HL-60 (cell line): ENCODE data around the gene ZNF497.

Experiments
- DNase-seq, 2 experiments: peaks; one replicate each; pipeline ENCODE4 v3.0.0-alpha.2; 2010 to 2020; ENCODE audit warnings: low read depth in 1 of 2, low spot score in 1 of 2
- H3K27ac ChIP-seq: fragments of 250-450 bp; sonication (Bioruptor Pico); replicated peaks from 2 replicates; pipeline ENCODE4 v1.5.1; 2020; ENCODE audit warnings: mild to moderate bottlenecking, moderate library complexity
- H3K27me3 ChIP-seq: fragments of 250-450 bp; sonication (Bioruptor Pico); 2 replicates; pipeline ENCODE4 v1.5.1; 2021; ENCODE audit warnings: mild to moderate bottlenecking, moderate library complexity; ENCODE audit not compliant: insufficient read depth, poor library complexity, severe bottlenecking
- H3K4me3 ChIP-seq: replicated peaks from 2 replicates; pipeline ENCODE4 v1.5.1; 2011; ENCODE audit warnings: mild to moderate bottlenecking, control low read depth, low read length; ENCODE audit not compliant: insufficient read depth
- CTCF ChIP-seq: IDR thresholded peaks from one replicate; pipeline ENCODE4 v1.5.1; 2011; ENCODE audit warnings: low read length, control low read depth, inconsistent platforms; ENCODE audit not compliant: insufficient read depth
- GABPA ChIP-seq: IDR thresholded peaks from 2 replicates; pipeline ENCODE4 v1.6.1; 2012; ENCODE audit warnings: low read depth
- POLR2AphosphoS5 ChIP-seq: IDR thresholded peaks from 2 replicates; pipeline ENCODE4 v1.6.1; 2012; ENCODE audit warnings: low read depth
- SPI1 ChIP-seq: IDR thresholded peaks from 2 replicates; pipeline ENCODE4 v1.6.1; 2012; ENCODE audit warnings: low read depth, mild to moderate bottlenecking, borderline replicate concordance
- TF ChIP-seq, protein P1 (sequence below): IDR thresholded peaks from 2 replicates; pipeline ENCODE4 v1.6.1; 2012; ENCODE audit warnings: low read depth; ENCODE audit not compliant: insufficient replicate concordance

ZNF497 gene

GRCh38 chr19:58387338-58388174 is 25.0 kb upstream of the ZNF497 start:
- no peak for TF ChIP-seq CTCF
- TF ChIP-seq POLR2AphosphoS5, result no peak
- TF ChIP-seq SPI1, result no peak
- TF ChIP-seq, protein P1, sequence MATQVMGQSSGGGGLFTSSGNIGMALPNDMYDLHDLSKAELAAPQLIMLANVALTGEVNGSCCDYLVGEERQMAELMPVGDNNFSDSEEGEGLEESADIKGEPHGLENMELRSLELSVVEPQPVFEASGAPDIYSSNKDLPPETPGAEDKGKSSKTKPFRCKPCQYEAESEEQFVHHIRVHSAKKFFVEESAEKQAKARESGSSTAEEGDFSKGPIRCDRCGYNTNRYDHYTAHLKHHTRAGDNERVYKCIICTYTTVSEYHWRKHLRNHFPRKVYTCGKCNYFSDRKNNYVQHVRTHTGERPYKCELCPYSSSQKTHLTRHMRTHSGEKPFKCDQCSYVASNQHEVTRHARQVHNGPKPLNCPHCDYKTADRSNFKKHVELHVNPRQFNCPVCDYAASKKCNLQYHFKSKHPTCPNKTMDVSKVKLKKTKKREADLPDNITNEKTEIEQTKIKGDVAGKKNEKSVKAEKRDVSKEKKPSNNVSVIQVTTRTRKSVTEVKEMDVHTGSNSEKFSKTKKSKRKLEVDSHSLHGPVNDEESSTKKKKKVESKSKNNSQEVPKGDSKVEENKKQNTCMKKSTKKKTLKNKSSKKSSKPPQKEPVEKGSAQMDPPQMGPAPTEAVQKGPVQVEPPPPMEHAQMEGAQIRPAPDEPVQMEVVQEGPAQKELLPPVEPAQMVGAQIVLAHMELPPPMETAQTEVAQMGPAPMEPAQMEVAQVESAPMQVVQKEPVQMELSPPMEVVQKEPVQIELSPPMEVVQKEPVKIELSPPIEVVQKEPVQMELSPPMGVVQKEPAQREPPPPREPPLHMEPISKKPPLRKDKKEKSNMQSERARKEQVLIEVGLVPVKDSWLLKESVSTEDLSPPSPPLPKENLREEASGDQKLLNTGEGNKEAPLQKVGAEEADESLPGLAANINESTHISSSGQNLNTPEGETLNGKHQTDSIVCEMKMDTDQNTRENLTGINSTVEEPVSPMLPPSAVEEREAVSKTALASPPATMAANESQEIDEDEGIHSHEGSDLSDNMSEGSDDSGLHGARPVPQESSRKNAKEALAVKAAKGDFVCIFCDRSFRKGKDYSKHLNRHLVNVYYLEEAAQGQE, result no peak
- peak overlapping the region; percentile 81 for H3K4me3 ChIP-seq
- DNase-seq, result no peak
- H3K27me3 ChIP-seq, result no peaks in the 10 kb centered on the region
- peak overlapping the region; percentile 98 for H3K27ac ChIP-seq

DNA sequence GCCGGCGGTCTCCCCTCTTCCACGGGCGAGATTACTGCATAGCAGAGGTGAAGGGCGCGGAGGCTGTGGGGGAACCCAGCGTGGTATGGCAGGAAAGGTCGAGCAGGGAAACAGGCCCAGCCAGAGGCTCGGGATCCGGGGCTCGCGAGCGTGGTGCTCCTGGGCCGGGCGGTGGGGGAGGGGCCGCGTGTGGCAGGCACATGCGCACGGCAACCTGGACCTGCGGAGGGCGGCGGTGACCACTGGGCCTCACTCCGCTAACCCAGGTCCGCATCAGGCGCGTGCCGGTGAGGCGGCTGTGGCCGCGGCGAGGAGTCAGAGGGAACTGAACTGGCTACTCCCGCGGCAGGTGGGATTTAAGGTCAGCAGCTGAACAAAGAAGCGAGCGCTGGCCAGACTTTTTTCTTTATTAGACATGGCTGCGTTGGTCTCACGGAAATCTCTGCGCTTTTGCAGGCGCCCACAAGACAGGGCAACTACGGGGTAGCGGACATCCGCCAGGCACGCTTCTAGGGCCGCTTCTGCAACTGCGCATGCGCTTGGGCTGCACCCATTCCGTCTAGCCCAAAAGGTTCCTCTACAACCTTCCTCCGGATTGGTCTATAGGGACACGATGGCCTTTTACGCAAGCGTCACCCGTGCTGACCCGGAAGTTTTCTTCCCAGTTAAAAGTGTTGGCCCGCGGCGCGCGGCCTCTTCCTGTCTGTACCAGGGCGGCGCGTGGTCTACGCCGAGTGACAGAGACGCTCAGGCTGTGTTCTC is 24.2 kb upstream of the ZNF497 start, which contains the start of gene RPS5:
TSS of gene RPS5 (plus strand) at position 694 of the 762 bp plus-strand sequence. CDS start 869 bp downstream, outside the sequence.
- Histone ChIP-seq H3K27me3 (no peaks in the 10 kb centered on the region), H3K4me3 (peak within 1 kb of the TSS; percentile 81)
- TF ChIP-seq SPI1 (no peak), POLR2AphosphoS5 (peak; percentile 95), GABPA (peak; percentile 88), CTCF (no peak)
- TF ChIP-seq, protein P1, result peak; percentile 73

GRCh38 chr19:58385891-58386575 is 23.5 kb upstream of the ZNF497 start:
- Histone ChIP-seq H3K27ac (peak overlapping the region; percentile 98), H3K4me3 (peak overlapping the region; percentile 43), H3K27me3 (no peaks in the 10 kb centered on the region)
- DNase-seq, result peak in 1 of 2 experiments; percentile 18
- TF ChIP-seq POLR2AphosphoS5, result no peak
- no peak for TF ChIP-seq GABPA
- no peak for TF ChIP-seq SPI1
- TF ChIP-seq CTCF, result no peak
- TF ChIP-seq, protein P1, result no peak

More for the DNA sequence above, 24.2 kb upstream of the ZNF497 start, which contains the start of gene RPS5:
- peak within 1 kb of the TSS; percentile 98 for H3K27ac ChIP-seq
- peak; percentile 99 for DNase-seq
